Naive thymus-derived CD8-positive, alpha-beta T cell (primary cell): ENCODE results near the gene GPX2. TPM values are rescaled to one million over a fixed set of nuclear protein-coding genes. Genes with fewer than 3 reads are reported as not detected.

ENCODE experiments used
- ATAC-seq, 2 donors: fragments of 150-1000 bp; cut with Tn5 transposase in 1 of 2; sonication (Bioruptor Pico), chemical (Tn5 transposase) in 1 of 2; 1 replicate in 1 of 2; 2 replicates in 1 of 2; pipeline ENCODE4 v1.10.0; 2021; ENCODE audit warnings: mild to moderate bottlenecking in 2 of 2, moderate library complexity in 2 of 2
- POLR2A ChIA-PET: fragments of 350-600 bp; sonication (Branson Sonifier 250); formaldehyde crosslinking; loops from one replicate; lab custom pipeline; 2021; ENCODE audit warnings: antibody characterized with exemption; lab: Charles Lee
- DNase-seq, 10 donors: peaks; one replicate each; pipeline versions ENCODE4 v3.0.0 to v3.0.0-alpha.2; 2020 to 2022
- H3K27ac Mint-ChIP-seq, 10 donors: one replicate each; pipeline ENCODE4 v1.8.0; 2020 to 2022; ENCODE audit warnings: mild to moderate bottlenecking in 10 of 10, mixed read lengths in 10 of 10, moderate library complexity in 4 of 10, inconsistent platforms in 1 of 10
- H3K27me3 Mint-ChIP-seq, 5 donors: one replicate each; pipeline ENCODE4 v1.8.0; 2021 to 2022; ENCODE audit warnings: mixed read lengths in 5 of 5
- H3K36me3 Mint-ChIP-seq, 3 donors: one replicate each; pipeline ENCODE4 v1.8.0; 2020 to 2022; ENCODE audit warnings: mixed read lengths in 3 of 3, mild to moderate bottlenecking in 2 of 3, inconsistent platforms in 1 of 3
- H3K4me1 Mint-ChIP-seq, 4 donors: one replicate each; pipeline ENCODE4 v1.8.0; 2021 to 2022; ENCODE audit warnings: mixed read lengths in 4 of 4
- H3K4me3 Mint-ChIP-seq, 10 donors: one replicate each; pipeline ENCODE4 v1.8.0; 2020 to 2022; ENCODE audit warnings: mild to moderate bottlenecking in 10 of 10, mixed read lengths in 10 of 10, moderate library complexity in 6 of 10, inconsistent platforms in 1 of 10
- H3K9me3 Mint-ChIP-seq, 9 donors: one replicate each; pipeline ENCODE4 v1.8.0; 2020 to 2022; ENCODE audit warnings: mixed read lengths in 9 of 9, mild to moderate bottlenecking in 3 of 9, inconsistent platforms in 1 of 9, moderate library complexity in 1 of 9
- polyA plus RNA-seq, 3 donors: library from polyadenylated mRNA; unstranded; fragments of 300-500 nt; fragmentation: Illumina TruSeq; gene quantifications; one replicate each; pipeline ENCODE4 v1.2.3, GENCODE V29; 2021
- total RNA-seq, 8 experiments: library from RNA in 2 of 8; stranded (reverse) in 2 of 8; gene quantifications; one replicate each; pipeline ENCODE4 v1.2.3 and lab custom pipeline; 2021 to 2026

GPX2 gene
- total and polyA plus RNA-seq, 5 experiments from 2014 or later, result 0.29 TPM; not detected in 4

DNA sequence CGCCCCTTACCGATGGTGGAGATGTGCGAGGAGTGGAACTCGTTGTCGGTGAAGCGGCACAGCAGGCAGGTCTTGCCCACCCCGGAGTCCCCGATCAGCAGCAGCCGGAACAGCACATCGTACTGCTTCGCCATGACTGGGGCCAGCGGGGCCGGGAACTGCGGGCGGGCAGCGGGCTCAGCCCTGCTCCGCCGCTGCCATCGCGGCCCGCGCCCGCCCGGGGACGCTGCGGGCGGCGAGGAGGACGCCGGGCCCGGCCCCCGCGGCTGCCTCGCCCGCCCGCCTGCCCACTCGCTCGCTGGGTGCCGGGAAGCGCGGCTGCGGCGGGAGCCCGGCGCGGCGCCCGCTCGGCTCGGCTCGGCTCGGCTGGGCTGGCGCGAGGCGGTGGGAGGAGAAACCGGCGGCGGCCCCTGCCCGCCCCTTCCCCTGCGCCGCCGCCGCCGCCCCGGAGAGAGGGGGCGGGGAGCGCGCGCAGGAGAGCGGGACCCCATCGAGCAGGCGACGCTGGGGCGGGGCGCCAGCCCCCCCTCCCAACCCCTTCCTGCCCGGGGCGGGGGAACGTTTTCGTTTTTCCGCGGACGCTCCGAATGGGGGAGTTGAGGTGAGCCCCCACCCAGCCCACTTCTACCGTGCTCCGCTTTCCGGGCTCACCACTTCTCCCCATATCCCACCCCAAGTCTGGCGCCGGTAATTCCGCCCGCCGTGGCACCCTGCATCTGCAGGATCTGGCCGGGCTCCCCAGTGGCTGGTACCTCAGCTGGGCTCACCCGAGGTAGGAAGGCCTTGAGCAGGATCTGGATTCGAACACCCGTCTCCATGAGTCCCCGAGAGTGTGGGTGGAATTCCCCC lies 29.6 kb upstream of the GPX2 start, which contains the start of gene RAB15:
TSS of gene RAB15 (minus strand) at position 394 of the 849 bp plus-strand sequence. CDS start at position 134, 260 bp downstream.
- peak within 1 kb of the TSS; percentile 37 to 88 (median 72) for H3K27ac Mint-ChIP-seq
- no peaks in the 10 kb centered on the region for H3K27me3 Mint-ChIP-seq
- H3K9me3 Mint-ChIP-seq, result no peaks in the 10 kb centered on the region
- no peaks in the 10 kb centered on the region for H3K36me3 Mint-ChIP-seq
- ATAC-seq, result peak; percentile 69 to 79
- peak; percentile 19 to 74 (median 42) for DNase-seq
- POLR2A ChIA-PET, result interaction anchor here (0.6 to 1.0 kb wide), 2 partner anchors 17 to 57 kb away, joined by 3 read pairs; no protein-coding TSS in a partner anchor
- H3K4me1 Mint-ChIP-seq, result peaks cover 8 to 25% (median 13%) of the 10 kb centered on the region in 4 donors
- H3K4me3 Mint-ChIP-seq, result peak within 1 kb of the TSS; percentile 81 to 90 (median 84)

DNA sequence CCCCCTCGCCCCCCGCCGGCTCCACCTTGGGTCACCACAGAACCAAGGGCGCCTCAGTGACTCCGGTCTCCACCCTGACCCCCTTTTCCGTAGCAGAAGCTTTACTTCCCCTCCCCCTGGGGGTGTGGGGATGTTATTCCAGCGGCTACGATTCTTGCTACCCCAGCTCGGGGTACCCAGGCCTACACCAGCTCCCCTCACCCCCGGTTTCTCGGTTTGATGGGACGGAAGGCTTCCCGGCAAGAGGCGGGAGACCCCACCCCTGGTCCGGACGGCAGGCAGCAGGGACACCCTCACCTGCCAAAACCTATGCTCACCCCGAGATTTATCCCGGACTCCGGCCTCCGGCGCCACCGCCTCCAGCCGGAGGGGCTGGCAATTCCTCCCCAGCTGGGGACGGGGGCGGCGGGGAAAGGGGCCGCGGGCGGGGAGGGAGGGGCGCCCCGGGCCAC lies 29.0 kb upstream of the GPX2 start:
- no peaks in the 10 kb centered on the region for H3K36me3 Mint-ChIP-seq
- ATAC-seq (peak in 1 of 2 donors; percentile 3), DNase-seq (peak in 1 of 10 donors; percentile 16)
- H3K27ac Mint-ChIP-seq, result peak overlapping the region in 9 of 10 donors; percentile 19 to 88 (median 66)
- POLR2A ChIA-PET, result interaction anchor here (0.6 to 1.2 kb wide), 3 partner anchors 18 to 92 kb away, joined by 3 read pairs; partner anchors contain the start of gene SPTB
- H3K4me3 Mint-ChIP-seq, result peak overlapping the region; percentile 77 to 89 (median 81)
- H3K4me1 Mint-ChIP-seq, result peaks cover 8 to 26% (median 13%) of the 10 kb centered on the region in 4 donors
- no peaks in the 10 kb centered on the region for H3K27me3 Mint-ChIP-seq
- H3K9me3 Mint-ChIP-seq, result no peaks in the 10 kb centered on the region

DNA sequence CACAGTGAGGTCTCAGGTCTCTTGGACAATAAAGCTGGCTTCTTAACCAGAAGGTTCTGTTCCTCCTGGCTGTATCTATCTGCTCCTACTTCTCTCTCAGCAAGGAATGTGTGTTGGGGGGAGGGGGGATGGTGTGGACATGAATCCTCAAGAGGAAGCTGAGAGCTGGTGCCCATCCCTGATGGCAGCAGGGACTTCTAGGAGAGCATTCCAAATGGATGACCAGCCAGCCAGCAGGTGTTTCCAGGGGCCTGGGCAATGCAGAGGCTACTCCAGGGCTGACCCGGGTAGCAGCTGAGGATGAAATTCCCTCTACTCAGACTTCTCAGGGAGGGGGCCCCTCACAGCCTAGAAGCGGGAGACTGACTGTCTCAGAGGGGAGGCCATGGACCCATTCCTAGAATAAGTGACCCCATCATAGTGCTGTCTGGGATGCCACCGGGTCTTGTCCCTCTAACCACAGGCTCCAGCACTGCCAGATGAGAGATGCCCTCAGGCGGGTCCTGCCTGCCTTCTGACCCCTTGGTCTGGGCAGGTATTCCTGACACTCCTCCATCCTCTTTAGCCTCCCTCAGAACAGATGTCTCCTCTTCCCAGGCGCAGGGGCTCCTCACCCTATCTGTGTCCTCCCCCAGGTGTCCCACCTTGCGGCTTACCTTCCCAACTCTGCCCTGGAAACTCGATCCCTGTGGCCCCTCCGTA lies 28.4 kb upstream of the GPX2 start:
- H3K36me3 Mint-ChIP-seq, result no peaks in the 10 kb centered on the region
- ATAC-seq (no peak), DNase-seq (no peak)
- H3K9me3 Mint-ChIP-seq, result no peaks in the 10 kb centered on the region
- H3K4me3 Mint-ChIP-seq, result peak overlapping the region; percentile 77 to 89 (median 81)
- peak overlapping the region in 9 of 10 donors; percentile 29 to 88 (median 74) for H3K27ac Mint-ChIP-seq
- H3K4me1 Mint-ChIP-seq, result peaks cover 8 to 22% (median 13%) of the 10 kb centered on the region in 4 donors
- POLR2A ChIA-PET, result interaction anchor here (0.6 to 1.2 kb wide), 6 partner anchors 16 to 91 kb away, joined by 3 to 6 read pairs (median 3); partner anchors contain the start of genes FNTB and SPTB
- H3K27me3 Mint-ChIP-seq, result no peaks in the 10 kb centered on the region

DNA sequence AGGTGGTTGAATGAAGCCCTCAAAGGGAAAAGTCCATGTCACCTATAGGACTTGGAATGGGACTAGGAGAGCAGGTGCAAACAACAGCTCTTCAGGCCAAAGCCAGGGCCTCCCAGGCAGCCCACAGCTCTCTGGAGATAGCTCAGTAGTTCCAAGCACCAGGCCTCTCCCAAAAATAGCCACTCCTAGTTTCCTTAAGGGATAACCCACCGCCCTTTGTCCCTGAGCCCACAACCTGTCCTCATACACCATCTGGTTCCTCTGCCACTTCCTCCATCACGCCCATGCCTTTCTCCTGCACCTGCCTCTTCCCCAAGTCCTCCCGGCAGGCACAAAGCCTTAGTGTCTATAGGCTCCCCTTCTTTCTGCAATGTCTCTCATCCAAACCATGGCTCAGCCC lies 27.5 kb upstream of the GPX2 start:
- H3K9me3 Mint-ChIP-seq, result no peaks in the 10 kb centered on the region
- H3K4me3 Mint-ChIP-seq, result peak overlapping the region in 7 of 10 donors; percentile 2 to 89 (median 81)
- peaks cover 0 to 3% (median 0%) of the 10 kb centered on the region in 3 donors for H3K36me3 Mint-ChIP-seq
- peaks cover 8 to 22% (median 13%) of the 10 kb centered on the region in 4 donors for H3K4me1 Mint-ChIP-seq
- H3K27ac Mint-ChIP-seq, result peak overlapping the region in 6 of 10 donors; percentile 1 to 80 (median 48)
- POLR2A ChIA-PET, result interaction anchor here (0.6 to 1.2 kb wide), 4 partner anchors 14 to 55 kb away, joined by 3 to 6 read pairs (median 3); partner anchors contain the start of gene FNTB
- DNase-seq, result no peak
- H3K27me3 Mint-ChIP-seq, result no peaks in the 10 kb centered on the region
- no peak for ATAC-seq

DNA sequence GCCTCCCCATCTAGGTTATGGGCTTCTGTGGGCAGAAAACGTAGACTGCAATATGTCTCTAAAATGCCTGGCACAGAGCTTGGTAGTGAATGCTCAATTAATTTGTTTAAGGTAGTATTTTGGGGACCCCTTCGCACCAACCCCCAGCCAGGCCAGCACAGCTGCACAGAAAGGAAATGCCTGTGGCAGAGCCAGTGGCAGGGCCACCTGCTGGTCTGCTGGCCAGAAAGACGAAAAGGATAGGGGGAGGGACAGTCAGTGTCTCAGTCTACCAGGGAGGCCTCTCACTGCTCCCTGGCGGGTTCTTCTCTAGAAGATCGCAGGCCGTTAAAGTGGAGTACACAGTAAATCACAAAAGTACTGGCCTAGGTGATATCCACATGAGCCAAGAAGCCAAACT lies 26.1 kb upstream of the GPX2 start:
- POLR2A ChIA-PET, result interaction anchor here (1.1 kb wide), 1 partner anchor 55 kb away, joined by 3 read pairs; the partner anchor contains the start of gene CHURC1
- peak overlapping the region in 1 of 10 donors; percentile 35 for H3K27ac Mint-ChIP-seq
- H3K4me3 Mint-ChIP-seq, result no peak overlapping the region
- ATAC-seq, result no peak
- no peaks in the 10 kb centered on the region for H3K9me3 Mint-ChIP-seq
- H3K36me3 Mint-ChIP-seq, result peaks cover 0 to 3% (median 0%) of the 10 kb centered on the region in 3 donors
- H3K27me3 Mint-ChIP-seq, result no peaks in the 10 kb centered on the region
- no peak for DNase-seq
- H3K4me1 Mint-ChIP-seq, result peaks cover 8 to 22% (median 15%) of the 10 kb centered on the region in 4 donors

DNA sequence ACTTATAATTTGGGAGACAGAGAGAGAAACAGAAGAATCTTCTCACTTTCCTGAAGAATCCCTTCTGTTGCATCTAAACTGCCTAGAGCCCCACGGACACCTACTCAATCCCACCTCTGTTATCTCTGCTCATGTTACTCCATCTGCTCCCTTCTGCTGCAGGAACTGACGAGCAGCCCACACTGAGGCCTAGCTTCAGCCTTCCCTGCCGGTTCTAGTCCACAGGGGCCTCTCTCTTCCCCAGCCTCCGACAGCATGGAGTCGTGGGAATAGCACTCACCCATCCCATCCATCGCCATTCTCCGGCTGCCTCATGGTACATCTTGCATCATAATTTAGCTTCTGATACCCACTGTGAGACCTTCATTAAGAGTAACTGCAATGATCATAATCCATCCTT lies 25.6 kb upstream of the GPX2 start:
- no peak overlapping the region for H3K4me3 Mint-ChIP-seq
- DNase-seq (no peak), ATAC-seq (no peak)
- H3K4me1 Mint-ChIP-seq, result peaks cover 8 to 24% (median 16%) of the 10 kb centered on the region in 4 donors
- no peaks in the 10 kb centered on the region for H3K9me3 Mint-ChIP-seq
- H3K27ac Mint-ChIP-seq, result peak overlapping the region in 1 of 10 donors; percentile 24
- H3K36me3 Mint-ChIP-seq, result peaks cover 0 to 3% (median 0%) of the 10 kb centered on the region in 3 donors
- POLR2A ChIA-PET, result interaction anchor here (1.1 kb wide), 1 partner anchor 54 kb away, joined by 3 read pairs; the partner anchor contains the start of gene CHURC1
- H3K27me3 Mint-ChIP-seq, result no peaks in the 10 kb centered on the region

DNA sequence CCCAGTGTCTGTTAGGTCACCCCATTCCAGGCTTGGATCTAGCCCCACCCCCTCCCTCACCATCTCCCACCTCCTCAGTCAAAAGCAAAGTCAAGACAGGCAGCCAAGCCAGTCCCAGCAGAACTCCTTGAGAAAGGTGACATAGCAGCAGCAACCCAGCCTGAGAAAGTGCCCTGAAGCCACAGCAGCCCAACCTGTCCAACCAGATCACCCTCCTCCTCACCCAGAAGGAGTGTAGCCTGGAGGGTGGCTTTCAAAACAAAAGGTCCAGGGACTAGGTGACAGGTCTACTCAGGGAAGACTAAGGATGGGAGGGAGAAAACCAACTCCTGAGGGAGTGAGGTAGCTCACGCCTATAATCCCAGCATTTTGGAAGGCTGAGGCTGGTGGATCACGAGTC lies 24.4 kb upstream of the GPX2 start:
- POLR2A ChIA-PET, result interaction anchor here (0.6 kb wide), 1 partner anchor 383 kb away, joined by 3 read pairs; no protein-coding TSS in a partner anchor
- no peaks in the 10 kb centered on the region for H3K9me3 Mint-ChIP-seq

DNA sequence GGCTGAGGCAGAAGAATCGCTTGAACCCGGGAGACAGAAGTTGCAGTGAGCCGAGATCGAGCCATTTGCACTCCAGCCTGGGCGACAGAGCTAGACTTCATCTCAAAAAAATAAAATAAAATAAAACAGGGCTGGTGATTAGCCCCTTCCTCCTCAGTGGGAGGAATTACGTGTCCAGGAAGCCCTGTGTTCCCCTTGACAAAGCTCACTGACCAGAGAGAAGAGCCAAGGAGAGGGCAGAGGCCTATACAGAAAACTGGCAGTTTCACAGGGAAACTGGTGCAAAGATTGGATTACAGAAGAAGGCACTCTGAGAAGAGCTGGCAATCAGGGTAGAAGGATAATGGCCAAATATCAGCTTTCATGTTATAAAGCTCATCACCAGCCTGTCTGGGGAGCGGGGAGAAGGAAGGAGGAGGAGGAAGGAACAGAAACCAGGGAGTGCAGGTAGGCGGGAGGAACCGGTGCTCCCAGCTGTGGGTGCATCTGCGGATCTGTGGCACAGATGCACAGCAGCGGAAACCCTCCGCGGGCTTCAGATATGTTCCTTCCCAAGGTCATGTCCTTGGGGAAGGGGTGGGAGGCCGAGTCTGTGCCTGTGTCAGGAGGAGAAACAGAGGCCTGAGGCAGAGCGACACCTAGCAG lies 22.9 kb upstream of the GPX2 start:
- POLR2A ChIA-PET, result interaction anchor here (1.1 kb wide), 1 partner anchor 51 kb away, joined by 3 read pairs; the partner anchor contains the start of gene CHURC1
- ATAC-seq (no peak), DNase-seq (no peak)
- H3K9me3 Mint-ChIP-seq, result no peaks in the 10 kb centered on the region
- H3K4me1 Mint-ChIP-seq, result peaks cover 5 to 19% (median 12%) of the 10 kb centered on the region in 4 donors
- H3K27me3 Mint-ChIP-seq, result no peaks in the 10 kb centered on the region
- H3K4me3 Mint-ChIP-seq, result peak overlapping the region in 1 of 10 donors; percentile 14
- H3K36me3 Mint-ChIP-seq, result peaks cover 0 to 3% (median 0%) of the 10 kb centered on the region in 3 donors
- no peak overlapping the region for H3K27ac Mint-ChIP-seq

More for the DNA sequence above, 24.4 kb upstream of the GPX2 start:
- ATAC-seq, result no peak
- Mint-ChIP-seq H3K4me1 (peaks cover 10 to 24% (median 16%) of the 10 kb centered on the region in 4 donors), H3K27me3 (no peaks in the 10 kb centered on the region), H3K27ac (peak overlapping the region in 4 of 10 donors; percentile 25 to 71 (median 60)), H3K4me3 (no peak overlapping the region), H3K36me3 (peaks cover 0 to 3% (median 0%) of the 10 kb centered on the region in 3 donors)
- DNase-seq, result no peak

DNA sequence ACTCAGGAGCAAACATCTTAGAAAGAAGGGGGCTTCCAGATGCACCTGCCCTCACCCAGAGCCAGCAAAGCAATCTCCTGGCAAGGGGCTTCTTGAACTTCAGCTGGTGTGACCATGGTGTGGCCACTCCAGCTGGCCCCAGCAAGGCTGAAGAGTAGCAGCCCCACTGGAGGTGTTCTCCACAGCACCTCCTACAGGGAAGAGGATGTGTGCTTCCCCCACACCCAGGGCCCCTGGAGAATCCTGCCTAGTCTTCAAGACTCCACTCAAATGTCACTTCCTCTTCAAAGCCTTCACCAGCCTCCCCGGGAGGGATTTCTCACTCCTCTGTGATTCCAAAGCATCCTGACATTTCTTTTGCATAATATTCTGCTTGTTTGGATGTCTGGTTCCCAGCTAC lies 21.1 kb upstream of the GPX2 start:
- Mint-ChIP-seq H3K4me3 (no peak overlapping the region), H3K4me1 (peaks cover 0 to 19% (median 8%) of the 10 kb centered on the region in 4 donors), H3K27me3 (no peaks in the 10 kb centered on the region), H3K27ac (no peak overlapping the region), H3K36me3 (peaks cover 0 to 3% (median 0%) of the 10 kb centered on the region in 3 donors), H3K9me3 (no peaks in the 10 kb centered on the region)
- POLR2A ChIA-PET, result no interaction called here
- no peak for ATAC-seq
- DNase-seq, result no peak

DNA sequence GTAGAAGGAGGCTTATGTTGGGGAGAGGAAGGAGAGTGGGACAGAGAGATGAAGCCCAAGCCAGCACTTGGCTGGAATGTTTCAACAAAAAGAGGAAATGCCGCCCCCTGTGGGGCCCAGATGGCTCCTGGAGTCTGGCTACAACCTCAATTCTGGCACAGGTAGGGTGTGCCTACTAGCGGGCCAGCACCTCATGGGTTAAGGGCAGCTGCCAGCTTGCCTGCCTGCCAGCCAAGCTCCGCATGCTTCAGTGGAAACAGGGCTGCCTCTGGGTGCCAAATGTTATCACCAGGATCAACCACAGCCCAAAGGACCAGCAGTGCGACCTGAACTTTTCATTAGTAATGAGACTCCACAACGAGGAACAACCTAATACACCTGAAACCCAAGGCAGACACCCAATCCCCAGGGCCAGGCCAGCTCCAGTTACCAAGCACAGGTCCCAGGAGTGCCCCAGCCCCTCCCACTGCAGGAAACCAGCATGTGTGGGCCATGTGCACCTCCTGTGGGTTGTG lies 18.3 kb upstream of the GPX2 start:
- no peak for DNase-seq
- H3K4me1 Mint-ChIP-seq, result peaks cover 0 to 19% (median 5%) of the 10 kb centered on the region in 4 donors
- no peaks in the 10 kb centered on the region for H3K27me3 Mint-ChIP-seq
- ATAC-seq, result no peak
- H3K27ac Mint-ChIP-seq, result no peak overlapping the region
- H3K4me3 Mint-ChIP-seq, result no peak overlapping the region
- POLR2A ChIA-PET, result no interaction called here
- no peaks in the 10 kb centered on the region for H3K9me3 Mint-ChIP-seq
- peaks cover 0 to 10% (median 0%) of the 10 kb centered on the region in 3 donors for H3K36me3 Mint-ChIP-seq

DNA sequence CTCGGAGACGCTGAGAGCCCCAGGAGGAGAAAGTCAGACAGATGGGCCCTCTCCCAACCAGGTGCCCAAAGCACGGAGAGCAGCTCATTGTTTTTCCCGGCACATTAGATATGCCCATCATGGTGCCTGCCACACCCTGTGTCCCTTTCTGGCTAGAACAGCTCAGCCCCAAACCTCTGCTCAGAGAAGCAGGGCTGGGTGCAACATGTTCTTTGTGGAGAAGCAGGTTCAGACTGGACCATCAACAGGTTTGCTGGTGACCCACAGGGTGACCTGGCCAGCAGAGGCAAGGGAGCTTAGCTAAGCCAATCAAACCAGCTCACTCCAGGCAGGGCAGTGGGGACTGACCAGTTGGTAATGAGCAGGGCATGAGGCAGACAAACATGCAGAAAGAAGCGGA lies 16.2 kb upstream of the GPX2 start:
- no peak overlapping the region for H3K4me3 Mint-ChIP-seq
- H3K36me3 Mint-ChIP-seq, result peaks cover 0 to 13% (median 0%) of the 10 kb centered on the region in 3 donors
- POLR2A ChIA-PET, result no interaction called here
- no peaks in the 10 kb centered on the region for H3K9me3 Mint-ChIP-seq
- H3K27ac Mint-ChIP-seq, result peak overlapping the region in 1 of 10 donors; percentile 28
- no peak for ATAC-seq
- DNase-seq, result no peak
- no peaks in the 10 kb centered on the region for H3K27me3 Mint-ChIP-seq
- peaks cover 0 to 20% (median 14%) of the 10 kb centered on the region in 4 donors for H3K4me1 Mint-ChIP-seq
